ENCODE measurements around the gene ALOX15B.
A peak's percentile ranks its signal among the peaks of the same experiment; 100 is the strongest.
"Not testable (repeated sequence)": the region's sequence is repeated elsewhere in the genome, so short reads cannot be mapped to it uniquely, and the experiment has no call there.

Gene ALOX15B

DNA sequence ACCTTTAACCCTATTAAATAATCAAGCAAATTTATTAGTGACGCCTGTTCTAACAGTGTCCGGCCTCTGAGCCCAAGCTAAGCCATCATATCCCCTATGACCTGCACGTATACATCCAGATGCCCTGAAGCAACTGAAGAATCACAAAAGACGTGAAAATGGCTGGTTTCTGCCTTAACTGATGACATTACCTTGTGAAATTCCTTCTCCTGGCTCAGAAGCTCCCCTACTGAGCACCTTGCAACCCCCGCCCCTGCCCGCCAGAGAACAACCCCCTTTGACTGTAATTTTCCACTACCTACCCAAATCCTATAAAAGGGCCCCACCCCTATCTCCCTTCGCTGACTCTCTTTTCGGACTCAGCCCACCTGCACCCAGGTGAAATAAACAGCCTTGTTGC, 23.0 kb downstream of the ALOX15B start:
- not testable (repeated sequence) for DNase-seq (ENCODE audit: low read depth in 2 of 3, low spot score in 1 of 3)

DNA sequence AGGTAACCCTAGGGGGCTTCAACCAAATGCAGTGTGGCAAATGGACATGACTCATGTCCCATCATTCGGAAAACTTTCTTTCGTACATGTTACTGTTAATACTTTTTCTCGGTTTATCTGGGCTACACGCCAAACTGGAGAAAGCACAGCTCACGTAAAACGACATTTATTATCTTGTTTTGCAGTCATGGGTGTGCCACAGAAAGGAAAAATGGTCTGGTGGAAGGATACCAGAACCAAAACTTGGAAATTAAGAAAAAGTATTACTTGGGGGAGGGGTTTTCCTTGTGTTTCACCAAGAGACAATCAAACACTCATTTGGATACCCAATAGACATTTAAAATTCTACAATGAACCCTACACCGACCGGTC, 23.6 kb downstream of the ALOX15B start:
- no peak for DNase-seq (ENCODE audit: low read depth in 2 of 3, low spot score in 1 of 3)

DNA sequence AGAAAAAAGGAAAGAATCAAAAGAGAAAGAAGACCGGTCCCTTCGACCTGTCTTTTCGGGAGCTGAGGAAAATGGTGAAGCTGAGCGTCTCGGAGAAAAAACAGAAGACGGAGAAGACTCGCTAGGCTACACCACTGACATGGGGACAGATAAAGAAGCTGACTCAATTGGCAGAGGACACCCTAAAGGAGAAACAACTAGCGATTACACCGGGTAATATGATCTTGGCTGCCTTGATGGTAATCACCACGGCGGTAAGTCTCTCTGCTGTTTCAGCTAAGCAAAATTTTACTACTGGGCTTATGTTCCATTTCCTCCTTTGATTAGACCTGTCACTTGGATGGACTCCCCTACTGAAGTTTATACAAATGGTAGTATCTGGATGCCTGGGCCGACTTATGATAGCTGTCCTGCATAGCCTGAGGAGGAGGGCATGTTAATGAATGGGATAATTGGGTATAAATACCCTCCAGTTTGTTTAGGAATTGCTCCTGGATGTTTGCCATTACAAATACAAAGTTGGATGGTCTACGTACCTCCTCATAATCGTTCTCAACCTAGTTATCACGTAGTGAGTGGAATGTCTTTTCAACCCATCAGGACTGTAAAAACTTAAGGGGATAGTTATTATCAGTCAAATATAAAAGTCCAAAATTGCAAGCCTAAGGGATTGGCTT, 24.1 kb downstream of the ALOX15B start:
- DNase-seq (ENCODE audit: low read depth in 2 of 3, low spot score in 1 of 3) = no peak

DNA sequence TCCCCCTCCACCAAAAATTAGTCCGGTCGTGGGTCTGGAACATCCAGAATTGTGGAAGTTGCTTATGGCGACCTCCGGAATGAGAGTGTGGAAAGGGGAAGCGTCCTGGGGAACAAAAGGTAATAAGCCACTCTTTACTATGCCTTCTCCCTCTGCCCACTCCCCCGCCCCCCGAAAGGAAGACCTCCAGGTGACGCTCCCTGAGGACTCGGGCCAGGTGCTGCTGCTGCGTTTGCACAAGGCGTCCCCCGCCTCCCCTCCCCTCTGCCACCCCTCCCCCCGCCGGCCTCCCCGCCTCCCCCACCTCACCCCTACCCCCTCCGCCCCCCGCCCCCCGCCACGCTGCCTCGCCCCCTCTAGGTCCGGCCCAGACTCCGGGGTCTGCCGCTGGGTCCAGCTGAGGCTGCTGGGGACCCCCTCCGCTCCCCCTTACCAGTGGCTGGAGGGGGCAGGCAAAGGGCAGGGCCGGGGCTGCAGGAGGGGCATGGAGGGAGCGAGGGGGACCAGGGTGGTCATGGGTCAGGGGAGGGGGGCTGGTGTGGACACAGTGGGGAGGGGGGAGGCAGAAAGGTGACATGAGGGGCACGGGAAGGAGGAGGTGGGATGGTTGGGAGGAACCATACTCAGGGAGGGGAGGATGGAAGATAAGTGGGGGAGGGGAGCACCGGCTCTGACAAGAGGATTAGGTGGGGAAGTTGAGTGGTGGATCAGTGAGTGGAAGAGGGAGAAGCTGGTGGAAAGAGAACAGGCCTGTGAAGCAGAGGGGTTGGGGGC, 25.1 kb downstream of the ALOX15B start:
- DNase-seq (ENCODE audit: low read depth in 2 of 3, low spot score in 1 of 3) = no peak

- no peak for DNase-seq (ENCODE audit: low read depth in 2 of 3, low spot score in 1 of 3)
Observed at GRCh38 chr17:8064561-8065019, 25.7 kb downstream of the ALOX15B start.

DNA sequence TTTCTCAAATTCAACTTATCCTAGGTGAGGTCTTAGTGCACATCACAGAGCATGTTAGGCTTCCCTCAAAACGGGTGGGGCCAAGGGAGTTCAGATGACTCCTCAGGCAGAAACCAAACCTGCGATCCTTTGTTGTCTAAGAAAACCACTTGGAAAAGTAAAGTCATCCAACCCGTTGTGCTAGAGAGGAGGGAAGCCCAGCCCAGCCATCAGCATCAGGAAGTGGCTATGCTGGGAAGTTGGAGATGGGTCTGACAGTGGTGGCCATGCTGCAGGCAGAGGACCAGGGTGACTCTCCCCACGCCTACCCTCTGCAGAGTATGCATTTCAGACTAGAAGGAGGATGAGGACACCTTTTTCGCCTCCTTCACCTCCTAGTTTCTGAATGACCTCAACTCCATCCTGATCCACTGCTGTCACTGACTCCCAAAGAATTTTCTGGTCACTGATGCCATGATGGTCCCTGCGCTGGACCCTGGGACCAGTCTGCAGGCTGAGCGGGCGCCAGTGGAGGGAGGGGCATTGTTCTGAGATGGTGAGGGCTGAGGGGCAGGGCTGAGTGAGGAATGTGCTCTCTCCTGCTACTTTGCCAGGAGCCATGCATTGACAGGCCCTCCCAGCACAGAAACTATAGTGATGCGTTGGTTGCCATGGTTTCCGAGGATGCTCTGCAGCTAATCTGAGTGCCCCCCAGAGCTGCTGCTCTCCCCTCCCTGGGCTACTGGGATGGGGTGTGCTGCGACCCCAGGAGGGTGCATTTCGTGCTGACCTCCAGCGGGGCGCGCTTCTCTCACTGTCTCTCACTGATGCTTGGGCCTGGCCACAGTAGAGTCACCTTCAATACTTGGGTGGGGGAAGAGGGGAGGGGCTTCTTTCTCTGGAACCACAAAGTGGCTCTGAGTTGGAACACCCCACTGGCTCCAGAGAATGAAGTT, 28.2 kb downstream of the ALOX15B start:
- DNase-seq (ENCODE audit: low read depth in 2 of 3, low spot score in 1 of 3) = no peak

DNA sequence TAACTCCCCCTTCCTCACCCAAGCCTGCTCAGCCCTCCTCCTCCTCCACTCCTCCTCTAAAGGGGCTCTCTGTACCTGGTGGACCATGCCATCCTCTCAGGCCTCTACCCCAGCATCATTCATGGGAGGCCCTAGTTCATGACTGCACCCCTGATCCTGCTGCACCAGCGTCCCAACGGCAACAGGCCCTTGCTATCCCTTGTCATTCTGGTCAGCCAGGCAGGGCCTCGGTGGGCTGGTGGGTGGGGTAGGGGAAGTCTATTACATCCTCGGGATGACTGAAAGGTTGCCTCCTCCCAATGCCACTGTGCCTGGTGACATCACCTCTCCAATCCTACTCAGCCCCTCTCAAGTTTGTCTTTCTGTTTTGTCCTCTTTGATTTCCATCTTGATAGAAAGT, 28.9 kb downstream of the ALOX15B start:
- DNase-seq (ENCODE audit: low read depth in 2 of 3, low spot score in 1 of 3) = no peak

DNA sequence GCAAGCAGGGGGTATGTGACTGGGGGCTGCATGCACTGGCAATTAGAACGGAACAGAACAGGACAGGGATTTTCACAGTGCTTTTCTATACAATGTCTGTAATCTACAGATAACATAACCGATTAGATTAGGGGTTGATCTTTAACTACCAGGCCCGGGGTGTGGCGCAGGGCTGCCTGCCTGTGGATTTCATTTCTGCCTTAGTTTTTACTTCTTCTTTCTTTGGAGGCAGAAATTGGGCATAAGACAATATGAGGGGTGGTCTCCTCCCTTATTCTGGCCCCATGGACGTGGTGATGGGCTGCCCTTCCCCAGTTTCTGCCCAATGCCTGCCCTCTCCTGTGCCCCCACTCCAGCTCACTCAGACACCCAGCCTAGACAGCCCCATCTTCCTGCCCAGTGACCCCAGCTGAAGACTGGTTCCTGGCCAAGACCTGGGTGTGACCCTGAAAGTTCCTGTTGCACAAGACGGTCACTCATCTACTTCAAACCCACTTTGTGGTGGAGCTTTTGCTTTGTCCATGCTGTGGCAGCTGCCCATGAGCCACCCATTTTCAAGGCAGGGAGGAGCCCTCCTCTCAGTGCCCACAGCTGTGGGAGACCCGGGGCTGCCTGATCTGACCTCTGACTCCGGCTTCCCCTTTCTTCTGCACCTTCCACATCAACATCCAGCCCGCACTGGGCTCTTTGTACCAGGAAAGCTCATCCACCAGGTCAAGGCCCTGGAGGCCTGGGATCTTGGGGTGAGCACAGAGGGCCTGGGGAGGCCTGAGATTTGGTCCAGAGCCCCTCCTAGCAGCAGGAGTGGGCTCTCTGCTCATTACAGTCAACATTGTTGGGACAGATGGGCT, 30.1 kb downstream of the ALOX15B start:
- no peak for DNase-seq (ENCODE audit: low read depth in 2 of 3, low spot score in 1 of 3)

GRCh38 chr17:8069587-8069860, 30.7 kb downstream of the ALOX15B start:
- DNase-seq (ENCODE audit: low read depth in 2 of 3, low spot score in 1 of 3) = no peak

DNA sequence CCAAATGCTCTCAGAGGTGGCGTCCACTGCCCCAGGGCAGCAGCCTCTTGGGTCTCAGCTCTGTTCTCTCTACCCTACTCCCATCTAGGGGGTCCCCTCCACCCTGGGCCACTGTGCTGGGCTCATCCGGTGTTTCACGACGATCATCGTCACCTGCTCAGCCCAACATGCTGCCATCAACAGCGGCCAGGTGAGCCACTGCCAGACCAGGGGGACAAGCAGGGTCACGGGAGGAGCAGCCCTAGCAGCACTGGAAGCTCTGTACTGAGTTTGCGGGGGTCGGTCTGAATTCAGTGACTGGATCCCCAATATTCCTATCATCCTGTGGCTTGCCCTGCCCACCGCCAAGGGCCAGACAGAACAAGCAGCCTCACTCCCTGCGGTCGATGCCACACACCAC, 32.6 kb downstream of the ALOX15B start:
- DNase-seq (ENCODE audit: low read depth in 2 of 3, low spot score in 1 of 3) = no peak

- DNase-seq (ENCODE audit: low read depth in 2 of 3, low spot score in 1 of 3) = no peak
Observed at GRCh38 chr17:8072341-8072728, 33.5 kb downstream of the ALOX15B start.

GRCh38 chr17:8072729-8073461, 34.0 kb downstream of the ALOX15B start:
- no peak for DNase-seq (ENCODE audit: low read depth in 2 of 3, low spot score in 1 of 3)

GRCh38 chr17:8073627-8074484, 35.0 kb downstream of the ALOX15B start:
- DNase-seq (ENCODE audit: low read depth in 2 of 3, low spot score in 1 of 3) = peak; percentile 72 to 84 (median 83)

- no peak for DNase-seq (ENCODE audit: low read depth in 2 of 3, low spot score in 1 of 3)
Observed at GRCh38 chr17:8074554-8074953, 35.7 kb downstream of the ALOX15B start.

DNA sequence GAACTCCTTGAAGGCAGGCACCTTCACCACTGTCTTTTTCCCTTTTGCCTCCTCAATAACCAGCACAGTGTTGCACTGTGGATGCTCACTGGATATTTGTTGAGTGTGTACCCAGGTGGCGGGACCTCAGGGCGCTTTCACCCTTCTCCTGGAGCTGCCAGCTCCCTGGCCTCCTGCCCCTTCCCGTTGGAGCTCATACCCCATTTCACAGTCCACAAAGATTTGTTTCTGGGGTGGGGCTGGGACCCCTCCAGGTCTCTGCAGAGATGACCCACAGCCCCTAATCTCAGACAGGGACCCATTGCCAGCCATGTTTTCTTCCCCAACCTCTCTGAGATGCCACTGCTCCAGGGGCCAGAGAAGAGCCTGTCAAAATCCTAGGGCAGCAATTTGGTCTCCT, 36.2 kb downstream of the ALOX15B start:
- DNase-seq (ENCODE audit: low read depth in 2 of 3, low spot score in 1 of 3) = no peak

DNA sequence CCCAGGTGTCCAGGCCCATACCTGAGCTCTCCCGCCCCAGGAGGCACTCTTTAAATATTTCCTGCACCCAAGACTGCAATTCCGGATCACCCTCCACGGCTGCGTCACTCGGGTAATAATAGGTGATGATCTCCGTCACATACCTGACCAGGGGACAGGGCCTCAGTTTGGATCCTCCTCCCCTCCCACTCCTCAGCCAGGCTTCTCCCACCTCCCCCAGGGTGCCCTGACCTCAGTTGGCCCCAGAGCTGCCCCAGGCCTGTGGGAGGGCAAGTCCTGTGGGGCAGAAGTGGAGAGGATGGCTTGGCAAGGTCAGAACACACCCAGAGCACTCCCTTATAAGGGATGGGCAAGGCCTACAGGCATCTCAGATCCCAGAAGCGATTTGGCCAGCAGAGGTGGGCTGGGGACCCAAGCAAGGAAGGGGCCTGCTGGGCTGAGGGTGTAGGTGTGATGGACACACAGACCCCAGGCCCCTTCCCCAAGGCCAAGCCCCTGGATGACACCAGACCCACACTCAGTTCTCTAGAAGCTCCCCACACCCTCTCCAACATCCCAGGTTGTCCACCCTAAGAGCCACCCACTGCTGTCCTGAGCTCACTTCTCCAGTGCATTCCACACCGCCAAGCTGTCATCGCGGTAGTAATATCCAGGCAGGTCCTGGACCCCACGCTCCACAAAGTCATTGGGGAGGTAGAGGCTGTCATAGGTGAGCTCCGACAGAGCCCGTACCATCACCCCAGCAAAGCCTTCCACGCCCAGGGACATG, 36.9 kb downstream of the ALOX15B start:
- no peak for DNase-seq (ENCODE audit: low read depth in 2 of 3, low spot score in 1 of 3)

GRCh38 chr17:8076502-8077266, 37.8 kb downstream of the ALOX15B start:
- no peak for DNase-seq (ENCODE audit: low read depth in 2 of 3, low spot score in 1 of 3)

GRCh38 chr17:8077939-8078338, 39.1 kb downstream of the ALOX15B start:
- not testable (repeated sequence) for DNase-seq (ENCODE audit: low read depth in 2 of 3, low spot score in 1 of 3)

Data from stimulated activated CD4-positive, alpha-beta T cell treated with anti-CD3 and anti-CD28 coated beads, Interleukin-12 subunit alpha, Interleukin-12 subunit beta, amount 100 ng/mL, for 48 hours (primary cell).